ENCODE measurements around the gene RGMA.

RGMA gene

GRCh38 chr15:93052090-93052879 is 36.7 kb downstream of the RGMA start:
- TF ChIP-seq CTCF (IDR thresholded peaks at IDR 0.05; ENCODE audit: insufficient read depth, missing control alignments): peak; percentile 47
- DNase-seq (ENCODE audit: insufficient read length, low spot score) (no peak), FAIRE-seq (no peak)

GRCh38 chr15:93051236-93052089 is 37.5 kb downstream of the RGMA start:
- DNase-seq (ENCODE audit: insufficient read length, low spot score) (no peak), FAIRE-seq (no peak)
- TF ChIP-seq CTCF (IDR thresholded peaks at IDR 0.05; ENCODE audit: insufficient read depth, missing control alignments): no peak

- no peak for TF ChIP-seq CTCF (IDR thresholded peaks at IDR 0.05; ENCODE audit: insufficient read depth, missing control alignments)
- FAIRE-seq (no peak), DNase-seq (ENCODE audit: insufficient read length, low spot score) (no peak)
Measured at GRCh38 chr15:93050648-93051047, 38.4 kb downstream of the RGMA start.

- no peak for DNase-seq (ENCODE audit: insufficient read length, low spot score)
- FAIRE-seq: no peak
- no peak for TF ChIP-seq CTCF (IDR thresholded peaks at IDR 0.05; ENCODE audit: insufficient read depth, missing control alignments)
Measured at GRCh38 chr15:93049914-93050578, 39.0 kb downstream of the RGMA start.

- DNase-seq (ENCODE audit: insufficient read length, low spot score): no peak
- no peak for FAIRE-seq
Measured at GRCh38 chr15:93049233-93049632, 39.8 kb downstream of the RGMA start.

GRCh38 chr15:93048759-93049161 is 40.3 kb downstream of the RGMA start:
- DNase-seq (ENCODE audit: insufficient read length, low spot score) (no peak), FAIRE-seq (no peak)
- no peak for TF ChIP-seq CTCF (IDR thresholded peaks at IDR 0.05; ENCODE audit: insufficient read depth, missing control alignments)

More at GRCh38 chr15:93049233-93049632, 39.8 kb downstream of the RGMA start:
- no peak for TF ChIP-seq CTCF (IDR thresholded peaks at IDR 0.05; ENCODE audit: insufficient read depth, missing control alignments)
